MM.1S (cell line): ENCODE data around the gene POLD1.
"Not testable (repeated sequence)": the region's sequence is repeated elsewhere in the genome, so short reads cannot be mapped to it uniquely, and the experiment has no call there.

Experiments
- CTCF ChIP-seq: fragments of 300-600 bp; sonication (generic); IDR thresholded peaks from 2 replicates; pipeline ENCODE4 v1.5.1; 2016; ENCODE audit warnings: antibody characterized with exemption, low read length, mixed read lengths
- EZH2phosphoT487 ChIP-seq: fragments of 300-600 bp; sonication (generic); IDR thresholded peaks from 2 replicates; pipeline ENCODE4 v1.6.1; 2018; ENCODE audit warnings: antibody characterized with exemption, low read length

DNA sequence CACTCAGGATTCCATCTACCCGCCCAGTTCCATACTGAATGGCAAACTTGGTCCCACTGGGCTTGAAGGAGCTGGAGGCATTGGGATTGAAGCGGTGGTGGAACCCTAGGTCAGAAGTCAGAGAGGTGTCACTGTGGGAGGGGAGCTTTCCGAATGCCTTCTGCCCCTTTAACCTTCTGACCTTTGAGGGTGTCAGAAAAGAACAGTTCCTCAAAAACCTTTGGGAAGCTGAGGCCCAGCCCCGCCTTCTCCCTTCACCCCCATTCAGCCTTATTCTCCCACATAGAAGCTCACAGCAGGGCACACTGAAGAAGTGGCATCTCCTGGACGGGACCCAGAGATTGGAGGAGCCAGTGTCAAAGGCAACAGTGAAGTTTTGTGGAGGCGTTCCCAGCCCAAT is 47.1 kb upstream of the POLD1 start:
- not testable (repeated sequence) for TF ChIP-seq CTCF, EZH2phosphoT487
